Suppressor macrophage treated with lipopolysaccharide for 4 hours (primary cell): Measurements from ENCODE around the gene CD248.

ENCODE experiments used
- DNase-seq: peaks from one replicate; pipeline ENCODE4 v3.0.0-alpha.2; 2020

Gene CD248

DNA sequence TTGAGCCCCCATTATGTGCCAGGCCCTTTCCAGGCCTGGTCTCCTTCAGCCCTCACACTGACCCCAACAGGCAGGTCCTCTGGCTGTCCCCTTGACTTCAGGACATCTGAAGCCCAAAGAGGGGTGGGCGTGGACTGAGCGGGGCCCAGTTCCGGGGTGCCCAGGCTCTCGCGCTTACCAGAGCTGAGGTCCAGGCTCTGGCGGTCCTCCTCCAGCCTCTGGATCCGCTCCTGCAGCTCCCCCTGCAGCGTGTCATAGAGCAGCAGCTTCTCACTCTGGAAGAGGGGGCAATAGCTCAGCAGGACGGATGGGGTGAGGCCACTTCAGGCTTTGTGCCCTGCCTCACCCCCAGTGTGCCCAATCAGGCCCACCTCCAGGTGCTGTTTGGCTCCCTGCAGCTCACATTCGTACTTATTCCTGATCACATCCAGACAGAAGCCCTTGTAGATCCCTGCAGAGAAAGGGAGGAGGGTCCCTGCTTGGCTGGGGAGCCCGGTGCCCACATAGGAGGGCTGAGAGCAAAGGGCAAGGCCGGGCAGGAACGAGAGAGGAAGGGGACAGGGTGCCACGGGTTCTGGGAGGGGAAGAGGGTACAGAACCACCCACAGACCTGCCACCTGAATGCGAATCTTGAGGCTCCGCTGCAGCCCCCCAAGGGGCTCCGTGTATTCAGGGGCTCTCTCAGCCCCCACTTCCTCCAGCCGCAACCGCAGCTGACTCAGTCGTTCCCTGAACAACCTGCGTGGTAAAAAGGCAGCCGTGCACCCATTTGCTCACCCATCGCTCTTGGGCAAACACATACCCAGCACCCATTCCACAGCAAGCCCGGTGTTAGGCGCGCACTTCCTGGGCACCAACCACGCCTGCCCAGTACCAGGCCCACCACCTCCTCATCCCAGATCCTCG, 24.0 kb upstream of the CD248 start:
- DNase-seq: no peak

- no peak for DNase-seq
Observed at GRCh38 chr11:66339686-66340483, 23.0 kb upstream of the CD248 start.

- DNase-seq: no peak
Observed at GRCh38 chr11:66339162-66339675, 22.4 kb upstream of the CD248 start.

GRCh38 chr11:66338276-66339161, 21.7 kb upstream of the CD248 start:
- no peak for DNase-seq

- DNase-seq: no peak
Observed at GRCh38 chr11:66337103-66337899, 20.5 kb upstream of the CD248 start.

DNA sequence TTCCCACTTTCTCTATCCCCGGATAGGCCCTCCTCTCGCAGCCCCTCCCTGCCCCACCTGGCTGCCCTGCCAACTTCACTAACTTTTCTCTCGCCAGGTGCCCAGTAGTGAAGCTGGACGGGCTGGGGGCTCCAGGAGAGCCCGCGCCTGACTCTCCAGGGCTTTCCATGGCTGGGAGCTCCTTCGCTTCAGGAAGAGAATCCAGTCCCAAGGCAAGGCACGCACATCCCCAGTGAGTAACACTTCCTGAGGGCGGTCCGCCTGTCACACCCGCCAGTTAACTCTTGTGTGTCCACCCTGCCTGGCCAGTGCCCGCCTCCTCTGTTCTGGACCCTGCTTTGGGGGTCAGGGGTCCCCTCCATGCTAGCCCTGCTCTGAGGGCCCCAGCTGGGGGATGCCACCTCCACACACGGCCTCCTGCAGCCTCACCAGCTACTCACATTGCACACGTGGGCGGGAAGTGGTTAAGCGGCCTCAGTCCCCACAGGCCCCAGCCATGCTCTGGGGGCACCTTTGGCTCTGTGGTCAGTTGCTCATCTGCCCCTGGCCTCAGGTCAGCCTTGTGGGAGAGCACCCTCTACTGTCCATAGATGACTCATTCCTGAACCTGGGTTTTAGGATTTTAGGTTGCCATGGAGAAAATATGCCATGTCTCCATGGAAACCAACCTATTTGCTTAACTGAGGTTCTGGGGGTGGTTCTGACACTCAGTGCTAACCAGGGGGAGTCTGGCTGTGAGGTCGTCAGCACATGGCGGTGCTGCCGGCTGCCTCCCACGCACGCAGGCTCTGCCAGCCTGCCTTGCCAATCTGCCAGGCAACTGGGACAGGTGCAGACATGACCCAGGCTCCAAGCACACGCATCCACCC, 19.6 kb upstream of the CD248 start, which contains the start of gene RIN1:
Gene RIN1, minus strand, starts transcription at position 201 of the 869 bp plus-strand sequence. Its CDS starts 32 bp downstream, at position 169.
- DNase-seq: peak; percentile 80

- DNase-seq: peak; percentile 20
Observed at GRCh38 chr11:66335531-66336233, 18.8 kb upstream of the CD248 start.

DNA sequence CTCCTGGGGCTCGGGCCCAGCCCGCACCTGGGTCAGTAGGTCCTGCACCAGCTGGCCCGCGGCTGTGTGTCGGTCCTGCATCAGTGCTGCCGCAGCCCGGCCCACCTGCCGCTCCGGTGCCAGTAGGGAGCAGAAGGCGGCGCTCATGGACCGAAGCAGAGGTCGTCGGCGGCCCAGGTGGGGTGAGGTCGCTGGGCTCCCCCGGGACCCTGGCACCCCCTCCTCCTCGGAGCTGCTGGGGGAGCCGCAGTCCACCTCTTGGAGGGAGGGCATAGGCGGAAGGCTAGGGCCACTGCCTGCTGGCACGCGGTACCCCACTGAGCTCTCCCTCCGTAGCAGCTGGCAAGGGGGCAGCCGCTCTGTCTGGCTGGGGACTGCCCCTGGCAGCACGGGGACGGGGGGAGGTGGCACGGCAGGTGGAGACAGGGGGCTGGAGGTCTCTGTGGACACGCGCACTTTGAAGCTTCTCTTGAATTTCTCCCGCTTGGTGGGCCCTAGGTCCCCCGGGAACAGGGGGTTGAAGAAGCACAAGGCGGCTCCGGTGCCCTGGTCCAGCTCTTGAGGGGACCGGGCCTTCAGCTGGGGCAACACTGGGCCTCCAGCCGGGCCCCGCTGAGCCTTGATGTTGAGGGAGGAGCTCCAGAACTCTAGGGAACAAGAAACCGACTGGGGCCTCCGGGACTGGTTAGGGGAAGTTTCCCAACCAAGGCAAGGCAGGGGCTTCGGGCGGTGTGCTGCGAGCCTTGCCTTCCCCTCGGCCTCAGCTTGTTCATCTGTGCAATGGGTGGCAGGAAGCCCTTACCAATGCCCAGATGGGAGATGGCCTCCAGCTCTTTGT, 18.0 kb upstream of the CD248 start:
- DNase-seq: peak; percentile 41

- DNase-seq: no peak
Observed at GRCh38 chr11:66333896-66334604, 17.2 kb upstream of the CD248 start.

DNA sequence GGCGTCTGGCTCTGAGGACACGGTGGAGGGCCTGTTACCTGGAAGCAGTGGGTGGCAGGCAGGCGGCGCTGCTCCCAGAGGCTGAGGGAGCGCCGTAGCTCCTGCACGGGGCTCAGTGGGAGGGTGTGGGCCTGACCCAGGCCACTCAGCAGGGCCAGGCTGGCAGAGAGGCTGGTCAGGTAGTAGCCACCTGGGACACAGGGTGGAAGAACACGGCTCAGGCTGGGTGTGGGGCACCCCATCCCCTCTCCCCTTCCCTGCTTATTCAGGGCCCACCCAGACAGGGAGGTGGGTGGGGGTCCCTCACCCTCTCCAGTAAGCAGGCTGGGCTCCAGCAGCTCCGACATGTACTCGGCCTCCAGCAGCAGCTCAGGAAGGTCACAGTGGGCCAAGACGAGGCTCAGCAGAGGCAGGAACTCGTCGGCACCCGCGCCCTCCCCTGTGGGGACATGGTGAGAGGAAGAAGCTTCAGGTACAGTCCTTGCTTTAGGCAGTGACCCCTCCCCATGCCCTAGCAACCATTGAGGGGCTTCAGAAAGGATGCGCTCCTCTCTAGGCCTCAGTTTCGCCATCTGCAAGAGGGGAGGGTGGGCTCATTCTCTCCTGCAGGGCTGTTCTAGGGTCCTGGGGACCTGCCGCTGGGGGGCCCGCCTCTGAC, 16.5 kb upstream of the CD248 start:
- no peak for DNase-seq

DNA sequence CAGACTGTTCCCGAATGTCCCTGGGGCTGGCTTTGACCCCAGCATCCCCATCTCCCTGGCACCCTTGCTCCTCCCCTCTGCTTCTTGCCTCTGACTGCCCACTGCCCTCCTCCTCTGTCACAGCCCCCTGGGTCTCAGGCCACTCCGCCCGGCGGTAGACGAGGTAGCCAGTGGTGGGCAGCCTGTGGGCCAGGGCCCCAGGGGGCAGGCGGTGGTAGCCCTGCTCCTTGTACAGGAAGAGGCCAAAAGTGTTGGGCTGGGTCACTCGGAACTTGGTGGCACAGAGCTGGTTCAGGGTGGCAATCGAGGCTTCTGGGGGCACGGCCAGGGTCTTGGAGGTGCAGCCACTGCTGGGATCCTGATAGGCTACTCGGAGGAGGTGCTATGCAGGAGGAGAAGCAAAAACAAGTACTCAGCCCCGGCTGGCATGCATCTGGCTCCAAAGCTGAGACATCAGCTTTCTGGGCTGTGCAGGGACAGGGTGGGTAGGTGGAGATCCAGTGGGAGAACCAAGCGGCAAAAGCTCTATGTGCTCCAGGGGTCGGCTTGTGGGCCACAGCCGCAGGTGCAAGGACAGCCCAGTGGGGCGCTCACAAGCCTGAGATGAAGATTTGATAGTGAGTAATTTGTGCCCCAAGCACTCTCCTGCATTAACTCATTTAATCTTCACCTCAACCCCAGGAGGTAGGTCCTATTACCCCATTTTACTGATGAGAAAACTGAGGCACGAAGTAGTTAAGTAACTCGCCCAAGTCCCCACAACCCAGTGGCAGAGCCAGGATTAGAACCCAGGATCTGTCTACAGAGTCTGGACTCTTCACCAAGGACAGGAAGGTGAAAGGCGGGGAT, 15.8 kb upstream of the CD248 start:
- DNase-seq: no peak

GRCh38 chr11:66331542-66332370, 14.9 kb upstream of the CD248 start:
- no peak for DNase-seq

DNA sequence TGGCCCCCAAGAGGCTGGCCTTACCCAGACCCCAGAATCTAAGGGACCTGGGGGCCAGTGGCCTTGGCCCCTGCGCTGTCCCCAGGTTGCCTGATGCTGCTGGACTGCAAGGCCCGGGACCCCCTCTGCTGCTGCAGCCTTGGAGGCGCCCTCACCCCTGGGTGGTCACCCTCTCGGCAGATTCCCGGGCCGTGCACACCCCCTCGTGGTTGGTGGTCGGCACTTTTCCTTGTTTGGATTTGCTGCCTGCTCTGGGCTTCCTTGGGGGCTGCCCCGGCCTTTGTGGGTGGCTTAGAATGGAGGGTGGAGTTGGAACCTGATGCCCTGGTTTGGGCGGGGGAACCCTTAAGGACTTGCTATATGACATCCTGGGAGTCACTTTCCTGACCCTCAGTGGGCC, 14.1 kb upstream of the CD248 start:
- DNase-seq: no peak

DNA sequence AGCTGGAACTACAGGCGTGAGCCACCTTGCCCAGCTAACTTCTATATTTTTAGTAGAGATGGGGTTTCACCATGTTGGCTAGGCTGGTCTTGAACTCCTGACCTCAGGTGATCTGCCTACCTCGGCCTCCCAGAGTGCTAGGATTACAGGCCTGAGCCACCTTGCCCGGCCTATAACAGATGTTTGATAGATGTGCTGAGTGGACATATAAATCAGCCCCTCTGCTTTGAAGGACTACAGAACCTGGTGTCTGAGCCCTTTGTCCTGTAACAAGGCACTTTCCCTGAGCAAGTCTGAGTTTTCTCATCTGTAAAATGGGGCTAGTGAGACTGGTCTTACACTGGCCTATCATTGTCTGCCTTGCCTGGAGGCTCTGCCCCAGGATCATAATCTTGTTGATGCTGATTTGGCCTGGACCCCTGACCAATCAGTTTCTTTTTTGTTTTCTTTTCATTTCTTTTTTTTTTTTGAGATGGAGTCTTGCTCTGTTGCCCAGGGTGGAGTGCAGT, 12.4 kb upstream of the CD248 start:
- DNase-seq: no peak

- peak; percentile 80 for DNase-seq
Observed at GRCh38 chr11:66328302-66329144, 11.7 kb upstream of the CD248 start.
